Panc1 (cell line): ENCODE data around the gene STAP2. TPM values are rescaled to one million over a fixed set of nuclear protein-coding genes. Genes with fewer than 3 reads are reported as not detected.

ENCODE experiments used
- ATAC-seq: fragments of 200-7000 bp; cut with Tn5 transposase; 2 replicates; pipeline ENCODE4 v1.9.1; 2020; ENCODE audit warnings: mild to moderate bottlenecking, moderate library complexity
- BruUV-seq: library from RNA; stranded (reverse); fragments of 400-500 nt; replicated peaks from 2 replicates; lab custom pipeline; 2021; lab: Mats Ljungman, UMichigan
- CTCF ChIA-PET: fragments of 300-600 bp; sonication (Branson Sonifier 250); formaldehyde crosslinking; loops from one replicate; lab custom pipeline; 2022; ENCODE audit warnings: antibody characterized with exemption; lab: Charles Lee
- POLR2A ChIA-PET: fragments of 300-600 bp; sonication (Branson Sonifier 250); formaldehyde crosslinking; loops from one replicate; lab custom pipeline; 2022; ENCODE audit warnings: antibody characterized with exemption; lab: Charles Lee
- DNase-seq: peaks from one replicate; pipeline ENCODE4 v3.0.0-alpha.2; 2010; ENCODE audit warnings: low read depth, low spot score
- H3K27ac ChIP-seq: 2 replicates; pipeline ENCODE4 v1.5.1; 2011; ENCODE audit warnings: mild to moderate bottlenecking, low read length, inconsistent platforms
- H3K27me3 ChIP-seq: fragments of 200-500 bp; sonication (Bioruptor generic); 2 replicates; pipeline ENCODE4 v1.6.0; 2014; ENCODE audit warnings: low read length, inconsistent platforms; ENCODE audit not compliant: control insufficient read depth, insufficient read depth
- H3K36me3 ChIP-seq: fragments of 200-500 bp; sonication (Bioruptor generic); 2 replicates; pipeline ENCODE4 v1.5.1; 2014; ENCODE audit warnings: inconsistent platforms, mild to moderate bottlenecking, low read length, moderate library complexity; ENCODE audit not compliant: control insufficient read depth, insufficient read depth
- H3K4me1 ChIP-seq: 2 replicates; pipeline ENCODE4 v1.5.1; 2011; ENCODE audit warnings: inconsistent platforms, mild to moderate bottlenecking, low read length, moderate library complexity; ENCODE audit not compliant: control insufficient read depth, insufficient read depth
- H3K4me3 ChIP-seq, 2 experiments: 2 replicates each; pipeline ENCODE4 v1.5.1; 2011 to 2012; ENCODE audit warnings: low read depth in 2 of 2, low read length in 2 of 2, mild to moderate bottlenecking in 2 of 2, inconsistent platforms in 1 of 2, moderate library complexity in 1 of 2
- H3K9me3 ChIP-seq: fragments of 200-500 bp; sonication (Bioruptor generic); 2 replicates; pipeline ENCODE4 v1.5.1; 2014; ENCODE audit warnings: low read depth, mild to moderate bottlenecking, inconsistent platforms, low read length, moderate library complexity; ENCODE audit not compliant: control insufficient read depth, insufficient read depth
- CTCF ChIP-seq: fragments of 450-650 bp; IDR thresholded peaks from 2 replicates; pipeline ENCODE4 v1.5.1; 2017; ENCODE audit warnings: mild to moderate bottlenecking
- POLR2AphosphoS5 ChIP-seq: IDR thresholded peaks from 2 replicates; pipeline ENCODE4 v1.6.1; 2012; ENCODE audit warnings: mild to moderate bottlenecking, low read depth, low read length, moderate library complexity
- SIN3A ChIP-seq: IDR thresholded peaks from 2 replicates; pipeline ENCODE4 v1.6.1; 2012; ENCODE audit warnings: low read depth, mild to moderate bottlenecking, low read length, moderate library complexity, borderline replicate concordance; ENCODE audit not compliant: insufficient read depth
- TCF7L2 ChIP-seq: IDR thresholded peaks from 2 replicates; pipeline ENCODE4 v1.6.1; 2011; ENCODE audit warnings: mild to moderate bottlenecking, low read depth, low read length, inconsistent platforms
- in situ Hi-C: cut with HindIII; loops from 2 replicates; pipeline ENCODE4 v1.10.0; 2016; ENCODE audit warnings: low sequenced_read_pairs, low pct_unique_long_range_greater_than_20kb
- intact Hi-C: fragments of 100-400 bp; cut with micrococcal nuclease; formaldehyde crosslinking; loops from one replicate; pipeline ENCODE4 v1.10.0; 2022; ENCODE audit not compliant: unreplicated experiment
- total RNA-seq: library from RNA; stranded (reverse); gene quantifications from one replicate; pipeline ENCODE4 v1.2.1, GENCODE V29; 2021; ENCODE audit not compliant: unreplicated experiment
- TF ChIP-seq, protein P1 (sequence below), 2 experiments: IDR thresholded peaks; 2 replicates each; pipeline ENCODE4 v1.6.1; 2011 to 2012; ENCODE audit warnings: low read depth in 2 of 2, control low read depth in 1 of 2, low read length in 1 of 2, mild to moderate bottlenecking in 1 of 2, moderate library complexity in 1 of 2; ENCODE audit not compliant: insufficient read depth in 1 of 2

The STAP2 gene
- total RNA-seq, 1 experiment from 2014 or later: 10.0 TPM

- Histone ChIP-seq H3K36me3 (no peaks in the 10 kb centered on the region), H3K27ac (no peak overlapping the region), H3K4me3 (peak overlapping the region; percentile 30), H3K4me1 (no peaks in the 10 kb centered on the region; the same call in 1 of the 2 replicates), H3K27me3 (no peaks in the 10 kb centered on the region; the same call in 1 of the 2 replicates), H3K9me3 (no peaks in the 10 kb centered on the region)
- DNase-seq (no peak), ATAC-seq (no peak)
- POLR2A ChIA-PET: no interaction called here
- intact Hi-C loops: no loop called here
- CTCF ChIA-PET: no interaction called here
- no TSS peak for BruUV-seq
- in situ Hi-C loops: no loop called here
- TF ChIP-seq POLR2AphosphoS5 (no peak), SIN3A (no peak), CTCF (no peak), TCF7L2 (no peak)
- TF ChIP-seq, protein P1, sequence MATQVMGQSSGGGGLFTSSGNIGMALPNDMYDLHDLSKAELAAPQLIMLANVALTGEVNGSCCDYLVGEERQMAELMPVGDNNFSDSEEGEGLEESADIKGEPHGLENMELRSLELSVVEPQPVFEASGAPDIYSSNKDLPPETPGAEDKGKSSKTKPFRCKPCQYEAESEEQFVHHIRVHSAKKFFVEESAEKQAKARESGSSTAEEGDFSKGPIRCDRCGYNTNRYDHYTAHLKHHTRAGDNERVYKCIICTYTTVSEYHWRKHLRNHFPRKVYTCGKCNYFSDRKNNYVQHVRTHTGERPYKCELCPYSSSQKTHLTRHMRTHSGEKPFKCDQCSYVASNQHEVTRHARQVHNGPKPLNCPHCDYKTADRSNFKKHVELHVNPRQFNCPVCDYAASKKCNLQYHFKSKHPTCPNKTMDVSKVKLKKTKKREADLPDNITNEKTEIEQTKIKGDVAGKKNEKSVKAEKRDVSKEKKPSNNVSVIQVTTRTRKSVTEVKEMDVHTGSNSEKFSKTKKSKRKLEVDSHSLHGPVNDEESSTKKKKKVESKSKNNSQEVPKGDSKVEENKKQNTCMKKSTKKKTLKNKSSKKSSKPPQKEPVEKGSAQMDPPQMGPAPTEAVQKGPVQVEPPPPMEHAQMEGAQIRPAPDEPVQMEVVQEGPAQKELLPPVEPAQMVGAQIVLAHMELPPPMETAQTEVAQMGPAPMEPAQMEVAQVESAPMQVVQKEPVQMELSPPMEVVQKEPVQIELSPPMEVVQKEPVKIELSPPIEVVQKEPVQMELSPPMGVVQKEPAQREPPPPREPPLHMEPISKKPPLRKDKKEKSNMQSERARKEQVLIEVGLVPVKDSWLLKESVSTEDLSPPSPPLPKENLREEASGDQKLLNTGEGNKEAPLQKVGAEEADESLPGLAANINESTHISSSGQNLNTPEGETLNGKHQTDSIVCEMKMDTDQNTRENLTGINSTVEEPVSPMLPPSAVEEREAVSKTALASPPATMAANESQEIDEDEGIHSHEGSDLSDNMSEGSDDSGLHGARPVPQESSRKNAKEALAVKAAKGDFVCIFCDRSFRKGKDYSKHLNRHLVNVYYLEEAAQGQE (IDR thresholded peaks at IDR 0.05; ENCODE audit: insufficient read depth in 1 of 2, low read depth in 2 of 2, low read length in 1 of 2): no peak
Observed at GRCh38 chr19:4279267-4279529, 59.4 kb downstream of the STAP2 start.

- POLR2A ChIA-PET: interaction anchor here (0.5 to 0.6 kb wide), 2 partner anchors 19 to 68 kb away, joined by 5 read pairs; no protein-coding TSS in a partner anchor
- ATAC-seq: peak; percentile 50; the same call in 1 of the 2 replicates
Observed at GRCh38 chr19:4278419-4279266, 60.0 kb downstream of the STAP2 start, which contains the start of gene SHD. Gene SHD (plus strand): TSS chr19:4279266. CDS start chr19:4280064, 798 bp downstream.

More at GRCh38 chr19:4278419-4279266, 60.0 kb downstream of the STAP2 start, which contains the start of gene SHD:
- Histone ChIP-seq H3K4me1 (no peaks in the 10 kb centered on the region), H3K36me3 (no peaks in the 10 kb centered on the region), H3K27me3 (no peaks in the 10 kb centered on the region; the same call in 1 of the 2 replicates), H3K27ac (no peak within 1 kb of the TSS), H3K4me3 (peak within 1 kb of the TSS; percentile 30), H3K9me3 (no peaks in the 10 kb centered on the region)
- intact Hi-C loops: no loop called here
- in situ Hi-C loops: no loop called here
- no TSS peak for BruUV-seq
- CTCF ChIA-PET: no interaction called here
- no peak for TF ChIP-seq SIN3A
- no peak for TF ChIP-seq TCF7L2
- TF ChIP-seq, protein P1 (IDR thresholded peaks at IDR 0.05; ENCODE audit: insufficient read depth in 1 of 2, low read depth in 2 of 2, low read length in 1 of 2): no peak
- TF ChIP-seq CTCF: no peak
- no peak for TF ChIP-seq POLR2AphosphoS5
- no peak for DNase-seq
